Measurements from ENCODE around the gene ALDH2. TPM values are rescaled to one million over a fixed set of nuclear protein-coding genes. Genes with fewer than 3 reads are reported as not detected.

The ALDH2 gene
- total RNA-seq, 1 experiment from 2014 or later, result 21.1 TPM

DNA sequence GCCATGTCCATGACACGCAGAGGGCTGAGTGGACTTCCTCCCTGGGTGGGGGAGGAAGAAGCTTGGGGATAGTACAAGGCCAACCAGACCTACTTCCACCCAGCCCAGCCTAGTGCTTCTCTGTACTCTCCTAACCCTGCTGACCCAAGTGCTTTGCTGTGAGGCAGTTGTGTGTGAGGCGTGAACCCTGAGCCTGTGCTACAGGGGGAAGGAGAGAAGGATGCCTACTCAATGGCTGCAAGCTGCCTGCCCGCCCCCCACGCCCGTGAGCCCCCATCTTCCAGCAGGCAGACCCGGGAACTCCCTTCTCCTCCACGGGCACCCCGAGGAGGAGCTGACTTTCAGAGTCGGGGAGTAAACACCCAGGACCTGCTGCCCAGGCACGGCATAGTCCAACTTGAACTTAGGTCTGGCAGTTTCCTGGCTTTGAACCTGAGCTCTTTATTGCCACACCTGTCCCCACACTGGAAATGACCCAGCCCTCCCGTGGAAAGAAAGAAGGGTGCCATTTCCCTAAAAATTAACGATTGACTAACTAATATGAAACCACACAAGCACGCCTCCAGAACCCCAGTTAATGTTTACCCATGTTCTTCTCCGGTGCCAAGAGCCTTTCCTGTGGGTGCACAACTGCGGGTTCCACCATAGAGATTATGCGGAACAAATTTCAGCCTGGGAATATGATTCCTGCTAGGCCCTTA, 10.8 kb downstream of the ALDH2 start:
- DNase-seq (ENCODE audit: low read depth, low spot score), result no peak
- in situ Hi-C loops (cut with HindIII; ENCODE audit: low pct_unique_long_range_greater_than_20kb, low sequenced_read_pairs), result no loop called here

DNA sequence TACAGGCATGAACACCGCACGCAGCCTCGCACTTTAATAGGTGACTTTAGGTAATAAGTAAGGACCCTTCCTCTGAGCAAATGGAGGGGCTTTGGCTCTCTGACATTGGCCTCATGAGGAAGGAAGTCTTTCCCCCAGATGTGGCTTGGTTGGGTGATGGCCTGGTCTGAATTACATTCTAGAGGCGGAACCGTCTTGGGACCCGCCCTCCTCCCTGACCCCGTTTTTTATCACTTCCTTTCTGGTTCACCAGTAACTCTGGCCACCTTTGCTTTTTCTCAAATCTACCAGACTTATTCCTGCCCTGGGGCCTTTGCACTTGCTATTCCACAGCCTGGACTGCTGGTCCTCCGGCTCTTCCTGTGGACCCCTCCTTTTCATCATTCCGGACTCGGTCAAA, 13.4 kb downstream of the ALDH2 start:
- DNase-seq (ENCODE audit: low read depth, low spot score), result no peak
- in situ Hi-C loops (cut with HindIII; ENCODE audit: low pct_unique_long_range_greater_than_20kb, low sequenced_read_pairs), result no loop called here

- DNase-seq (ENCODE audit: low read depth, low spot score), result no peak
- in situ Hi-C loops (cut with HindIII; ENCODE audit: low pct_unique_long_range_greater_than_20kb, low sequenced_read_pairs), result no loop called here
Observed at GRCh38 chr12:111780615-111781014, 13.9 kb downstream of the ALDH2 start.

DNA sequence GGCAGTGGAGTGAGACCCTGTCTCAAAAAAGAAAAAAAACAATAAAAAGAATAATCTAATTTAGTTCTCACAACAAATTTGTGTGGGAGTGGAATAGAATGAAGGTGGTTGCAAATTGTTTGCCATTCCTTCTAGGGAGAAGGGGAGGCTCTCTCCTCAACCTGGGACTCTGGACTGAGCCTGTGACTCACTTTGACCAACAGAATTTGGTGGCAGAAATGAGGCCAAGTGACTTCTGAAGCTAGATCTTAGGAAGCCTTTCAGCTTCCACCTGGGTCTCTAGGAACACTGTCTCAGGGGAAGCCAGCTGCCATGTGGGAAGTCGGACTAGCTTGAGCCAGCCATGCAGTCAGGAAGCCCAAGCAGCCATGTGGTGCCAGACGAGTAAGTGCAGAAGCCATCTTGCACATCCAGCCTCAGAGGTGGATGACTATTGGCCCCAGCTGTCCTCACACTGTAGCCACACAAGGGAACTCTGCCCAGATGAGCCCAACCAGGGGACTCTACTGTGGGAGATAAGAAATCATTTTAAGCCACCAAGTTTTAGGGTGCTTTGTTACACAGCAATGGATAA, 14.4 kb downstream of the ALDH2 start:
- DNase-seq (ENCODE audit: low read depth, low spot score), result no peak
- in situ Hi-C loops (cut with HindIII; ENCODE audit: low pct_unique_long_range_greater_than_20kb, low sequenced_read_pairs), result no loop called here

DNA sequence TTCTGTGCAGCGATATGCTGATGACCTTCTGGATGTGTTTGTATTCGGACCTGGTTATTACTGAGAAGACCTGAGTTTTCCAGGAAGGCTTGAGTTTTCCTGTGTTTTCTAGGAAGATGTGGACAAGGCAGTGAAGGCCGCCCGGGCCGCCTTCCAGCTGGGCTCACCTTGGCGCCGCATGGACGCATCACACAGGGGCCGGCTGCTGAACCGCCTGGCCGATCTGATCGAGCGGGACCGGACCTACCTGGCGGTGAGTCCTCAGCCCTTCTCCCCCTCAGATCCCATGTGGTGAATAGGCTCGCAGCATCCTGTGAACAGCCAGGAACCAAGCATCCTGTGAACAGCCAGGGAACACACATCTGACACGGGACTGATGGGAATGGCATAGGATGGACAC, 16.3 kb downstream of the ALDH2 start:
- no peak for DNase-seq (ENCODE audit: low read depth, low spot score)
- in situ Hi-C loops (cut with HindIII; ENCODE audit: low pct_unique_long_range_greater_than_20kb, low sequenced_read_pairs), result no loop called here

- no peak for DNase-seq (ENCODE audit: low read depth, low spot score)
- in situ Hi-C loops (cut with HindIII; ENCODE audit: low pct_unique_long_range_greater_than_20kb, low sequenced_read_pairs), result no loop called here
Observed at GRCh38 chr12:111784953-111785352, 18.2 kb downstream of the ALDH2 start.

DNA sequence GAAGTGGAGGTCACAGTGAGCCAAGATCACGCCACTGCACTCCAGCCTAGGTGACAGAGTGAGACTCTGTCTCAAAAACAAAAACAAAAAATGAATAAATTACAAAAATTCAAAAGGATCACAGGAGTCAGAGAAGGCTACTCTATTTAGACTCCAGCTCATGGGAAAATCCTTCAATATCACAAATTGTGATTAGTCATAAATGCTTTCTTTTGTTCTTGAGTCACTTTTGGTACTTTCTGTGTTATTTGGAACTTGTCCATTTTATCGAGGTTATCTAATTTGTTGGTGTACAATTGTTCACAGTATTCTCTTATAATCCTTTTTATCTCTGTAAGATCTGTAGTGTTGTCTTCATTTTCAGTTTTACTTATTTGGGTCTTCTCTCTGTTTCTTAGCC, 18.9 kb downstream of the ALDH2 start:
- no peak for DNase-seq (ENCODE audit: low read depth, low spot score)
- in situ Hi-C loops (cut with HindIII; ENCODE audit: low pct_unique_long_range_greater_than_20kb, low sequenced_read_pairs), result no loop called here

GRCh38 chr12:111788178-111788654, 21.5 kb downstream of the ALDH2 start:
- in situ Hi-C loops (cut with HindIII; ENCODE audit: low pct_unique_long_range_greater_than_20kb, low sequenced_read_pairs), result no loop called here
- DNase-seq (ENCODE audit: low read depth, low spot score), result peak; percentile 59

DNA sequence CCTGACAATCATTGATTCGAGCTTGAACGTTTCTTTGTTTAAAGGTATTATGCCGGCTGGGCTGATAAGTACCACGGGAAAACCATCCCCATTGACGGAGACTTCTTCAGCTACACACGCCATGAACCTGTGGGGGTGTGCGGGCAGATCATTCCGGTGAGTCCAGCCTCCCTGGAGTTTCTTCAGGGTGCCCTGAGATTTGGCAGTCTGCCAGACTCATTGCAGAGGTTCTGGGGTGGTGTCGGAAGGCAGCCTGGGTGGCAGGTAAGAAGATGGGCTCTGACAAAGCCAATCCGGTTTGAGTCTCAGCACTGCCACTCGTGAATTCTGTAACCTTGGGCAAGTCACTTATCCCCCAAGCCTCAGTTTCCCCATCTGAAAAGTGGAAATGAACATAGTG, 23.0 kb downstream of the ALDH2 start:
- DNase-seq (ENCODE audit: low read depth, low spot score), result no peak
- in situ Hi-C loops (cut with HindIII; ENCODE audit: low pct_unique_long_range_greater_than_20kb, low sequenced_read_pairs), result no loop called here

DNA sequence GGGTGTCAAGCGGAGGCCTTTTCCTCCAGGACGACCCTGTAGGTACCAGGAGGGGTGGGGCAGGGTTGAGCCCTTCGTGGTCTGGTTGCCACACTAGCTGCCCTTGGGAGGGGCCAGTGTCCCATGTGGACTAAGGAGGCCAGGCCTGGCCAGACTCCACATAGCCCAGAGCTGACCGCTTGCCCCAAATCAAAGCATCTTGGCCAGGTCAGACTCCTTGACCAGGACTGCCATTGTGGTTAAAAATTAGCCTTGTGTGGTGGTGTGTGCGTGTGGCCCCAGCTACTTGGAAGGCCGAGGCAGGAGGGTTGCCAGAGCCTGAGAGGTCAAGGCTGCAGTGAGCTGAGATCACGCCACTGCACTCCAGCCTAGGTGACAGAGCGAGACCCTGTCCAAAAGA, 24.8 kb downstream of the ALDH2 start:
- no peak for DNase-seq (ENCODE audit: low read depth, low spot score)
- in situ Hi-C loops (cut with HindIII; ENCODE audit: low pct_unique_long_range_greater_than_20kb, low sequenced_read_pairs), result no loop called here

GRCh38 chr12:111792155-111792855, 25.6 kb downstream of the ALDH2 start:
- no peak for DNase-seq (ENCODE audit: low read depth, low spot score)
- in situ Hi-C loops (cut with HindIII; ENCODE audit: low pct_unique_long_range_greater_than_20kb, low sequenced_read_pairs), result no loop called here

GRCh38 chr12:111792856-111793235, 26.1 kb downstream of the ALDH2 start:
- in situ Hi-C loops (cut with HindIII; ENCODE audit: low pct_unique_long_range_greater_than_20kb, low sequenced_read_pairs), result no loop called here
- no peak for DNase-seq (ENCODE audit: low read depth, low spot score)

DNA sequence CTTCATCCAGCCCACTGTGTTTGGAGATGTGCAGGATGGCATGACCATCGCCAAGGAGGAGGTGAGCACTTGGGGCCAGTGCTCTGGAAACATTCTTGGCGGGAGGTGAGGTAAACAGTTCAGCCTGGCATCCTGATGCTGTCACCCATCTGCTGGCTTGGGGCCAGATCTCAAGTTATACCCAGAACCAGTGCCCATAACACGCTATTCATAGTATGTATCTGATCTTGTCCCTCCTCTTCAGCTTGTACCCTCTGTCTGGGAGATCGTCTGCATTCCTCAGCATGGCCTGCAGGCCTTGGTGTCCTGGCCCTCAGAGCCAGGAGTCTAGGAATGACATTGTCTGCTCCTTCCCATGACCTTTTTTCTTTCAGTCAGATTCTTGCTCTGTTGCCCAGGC, 31.4 kb downstream of the ALDH2 start:
- in situ Hi-C loops (cut with HindIII; ENCODE audit: low pct_unique_long_range_greater_than_20kb, low sequenced_read_pairs), result no loop called here
- DNase-seq (ENCODE audit: low read depth, low spot score), result no peak

GRCh38 chr12:111799758-111800157, 33.0 kb downstream of the ALDH2 start:
- no peak for DNase-seq (ENCODE audit: low read depth, low spot score)
- in situ Hi-C loops (cut with HindIII; ENCODE audit: low pct_unique_long_range_greater_than_20kb, low sequenced_read_pairs), result no loop called here

DNA sequence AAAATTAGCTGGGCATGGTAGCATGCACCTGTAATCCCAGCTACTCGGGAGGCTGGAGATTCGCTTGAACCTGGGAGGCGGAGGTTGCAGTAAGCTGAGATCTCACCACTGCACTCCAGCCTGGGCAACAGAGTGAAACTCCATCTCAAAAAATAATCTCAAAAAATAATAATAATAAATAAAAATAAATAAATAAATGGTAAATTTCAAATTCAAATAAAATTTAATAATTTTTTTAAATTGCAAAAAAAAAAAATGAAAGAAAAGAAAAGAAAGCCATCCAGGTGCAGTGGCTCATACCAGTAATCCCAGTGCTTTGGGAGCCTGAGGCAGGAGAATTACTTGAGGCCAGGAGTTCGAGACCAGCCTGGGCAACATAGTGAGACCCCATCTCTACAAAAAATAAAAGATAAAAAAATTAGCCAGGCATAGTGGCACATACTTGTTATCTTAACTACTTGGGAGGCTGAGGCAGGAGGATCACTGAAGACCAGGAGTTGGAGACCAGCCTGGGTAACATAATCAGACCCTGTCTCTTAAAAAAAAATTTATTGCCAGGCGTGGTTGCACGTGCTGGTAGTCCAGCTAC, 36.4 kb downstream of the ALDH2 start:
- in situ Hi-C loops (cut with HindIII; ENCODE audit: low pct_unique_long_range_greater_than_20kb, low sequenced_read_pairs), result no loop called here
- DNase-seq (ENCODE audit: low read depth, low spot score), result no peak

- DNase-seq (ENCODE audit: low read depth, low spot score), result no peak
- in situ Hi-C loops (cut with HindIII; ENCODE audit: low pct_unique_long_range_greater_than_20kb, low sequenced_read_pairs), result no loop called here
Observed at GRCh38 chr12:111803851-111804250, 37.1 kb downstream of the ALDH2 start.

DNA sequence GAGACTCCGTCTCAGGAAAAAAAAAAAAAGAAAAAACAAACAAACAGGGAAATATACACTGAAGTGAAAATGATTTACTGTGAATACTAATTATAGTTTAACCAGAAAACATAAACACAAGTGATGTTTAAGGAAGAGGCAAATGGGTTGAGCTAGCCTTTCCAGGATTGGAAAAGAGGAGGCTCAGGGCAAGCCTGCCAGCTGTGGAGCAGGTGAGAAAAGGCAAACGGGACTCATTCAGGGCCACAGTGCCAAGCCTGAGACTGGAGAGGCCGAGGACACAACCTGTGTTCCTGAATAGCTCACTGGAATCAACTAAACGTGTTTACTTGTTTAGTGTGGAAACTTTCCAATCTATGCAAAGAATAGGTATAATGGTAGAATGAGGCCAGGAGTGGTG, 39.6 kb downstream of the ALDH2 start:
- DNase-seq (ENCODE audit: low read depth, low spot score), result no peak
- in situ Hi-C loops (cut with HindIII; ENCODE audit: low pct_unique_long_range_greater_than_20kb, low sequenced_read_pairs), result no loop called here

GRCh38 chr12:111807232-111807631, 40.5 kb downstream of the ALDH2 start:
- DNase-seq (ENCODE audit: low read depth, low spot score), result no peak
- in situ Hi-C loops (cut with HindIII; ENCODE audit: low pct_unique_long_range_greater_than_20kb, low sequenced_read_pairs), result no loop called here

Measured in SK-MEL-5 (cell line).